Sigmoid colon (tissue), 4 donors: ENCODE data around the gene MOGAT3.

Source experiments
- EP300 ChIP-seq, 4 donors: sonication (generic); formaldehyde crosslinking; IDR thresholded peaks; one replicate each; pipeline ENCODE4 v1.6.1; 2017; ENCODE audit warnings: antibody characterized with exemption in 4 of 4
- POLR2A ChIP-seq, 2 donors: fragments of 450-650 bp; IDR thresholded peaks; one replicate each; pipeline ENCODE4 v1.6.1; 2016; ENCODE audit warnings: antibody characterized with exemption in 2 of 2, mild to moderate bottlenecking in 2 of 2, moderate library complexity in 2 of 2
- POLR2AphosphoS5 ChIP-seq, 4 donors: sonication (generic); formaldehyde crosslinking; IDR thresholded peaks; one replicate each; pipeline ENCODE4 v1.6.1; 2017; ENCODE audit warnings: antibody characterized with exemption in 4 of 4
- TF ChIP-seq, protein P1 (sequence below), 4 experiments: fragments of 450-650 bp in 3 of 4; fragments of 200-600 bp in 1 of 4; IDR thresholded peaks; one replicate each; pipeline ENCODE4 v1.5.1; 2016 to 2019; ENCODE audit warnings: antibody characterized with exemption in 4 of 4, mild to moderate bottlenecking in 3 of 4, moderate library complexity in 2 of 4

DNA sequence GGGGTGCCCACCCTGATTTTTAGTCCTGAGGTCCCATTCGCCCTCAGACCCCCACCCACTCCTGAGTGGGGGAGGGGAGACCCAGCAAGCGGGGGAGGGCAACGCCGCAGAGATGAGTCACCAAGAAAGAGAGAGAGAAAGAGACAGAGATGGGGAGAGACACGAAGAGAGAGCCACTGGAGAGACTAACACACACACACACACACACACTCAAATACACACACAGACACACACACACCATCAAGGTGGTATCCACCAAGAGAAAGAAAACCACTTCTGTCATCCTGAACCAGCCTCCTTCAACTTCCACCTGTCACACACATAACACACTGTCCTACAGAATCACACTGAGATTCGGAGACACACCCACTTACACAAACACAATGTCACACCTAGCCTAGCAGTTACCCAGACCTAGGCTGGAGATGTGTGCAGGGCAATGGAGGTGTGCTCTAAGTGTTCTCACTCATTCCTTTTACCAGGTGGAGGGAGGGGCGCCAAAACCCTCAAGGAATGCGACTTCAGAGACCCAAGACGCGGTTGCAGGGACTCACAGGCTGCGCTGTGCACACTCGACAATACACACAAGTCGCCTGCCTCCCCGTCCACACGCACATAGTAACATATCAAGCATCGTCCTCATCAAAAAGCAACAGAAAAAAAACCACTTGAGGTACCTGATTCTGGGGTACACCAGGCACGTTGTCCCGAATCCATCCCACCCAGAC is 31.6 kb downstream of the MOGAT3 start:
- TF ChIP-seq, protein P1, sequence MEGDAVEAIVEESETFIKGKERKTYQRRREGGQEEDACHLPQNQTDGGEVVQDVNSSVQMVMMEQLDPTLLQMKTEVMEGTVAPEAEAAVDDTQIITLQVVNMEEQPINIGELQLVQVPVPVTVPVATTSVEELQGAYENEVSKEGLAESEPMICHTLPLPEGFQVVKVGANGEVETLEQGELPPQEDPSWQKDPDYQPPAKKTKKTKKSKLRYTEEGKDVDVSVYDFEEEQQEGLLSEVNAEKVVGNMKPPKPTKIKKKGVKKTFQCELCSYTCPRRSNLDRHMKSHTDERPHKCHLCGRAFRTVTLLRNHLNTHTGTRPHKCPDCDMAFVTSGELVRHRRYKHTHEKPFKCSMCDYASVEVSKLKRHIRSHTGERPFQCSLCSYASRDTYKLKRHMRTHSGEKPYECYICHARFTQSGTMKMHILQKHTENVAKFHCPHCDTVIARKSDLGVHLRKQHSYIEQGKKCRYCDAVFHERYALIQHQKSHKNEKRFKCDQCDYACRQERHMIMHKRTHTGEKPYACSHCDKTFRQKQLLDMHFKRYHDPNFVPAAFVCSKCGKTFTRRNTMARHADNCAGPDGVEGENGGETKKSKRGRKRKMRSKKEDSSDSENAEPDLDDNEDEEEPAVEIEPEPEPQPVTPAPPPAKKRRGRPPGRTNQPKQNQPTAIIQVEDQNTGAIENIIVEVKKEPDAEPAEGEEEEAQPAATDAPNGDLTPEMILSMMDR (IDR thresholded peaks at IDR 0.05) = no peak
- no peak for TF ChIP-seq POLR2A (IDR thresholded peaks at IDR 0.05)
- no peak for TF ChIP-seq POLR2AphosphoS5 (IDR thresholded peaks at IDR 0.05)
- no peak for TF ChIP-seq EP300 (IDR thresholded peaks at IDR 0.05)
